Breast epithelium (tissue), 3 donors: ENCODE measurements around the gene LYSMD3.

ENCODE experiments used
- POLR2A ChIP-seq: fragments of 450-650 bp; IDR thresholded peaks from one replicate; pipeline ENCODE4 v1.6.1; 2016; ENCODE audit warnings: antibody characterized with exemption, mild to moderate bottlenecking, moderate library complexity
- POLR2AphosphoS5 ChIP-seq, 3 donors: sonication (generic); formaldehyde crosslinking; IDR thresholded peaks; one replicate each; pipeline ENCODE4 v1.6.1; 2017; ENCODE audit warnings: antibody characterized with exemption in 3 of 3
- TF ChIP-seq, protein P1 (sequence below), 3 donors: fragments of 450-650 bp; IDR thresholded peaks; one replicate each; pipeline ENCODE4 v1.5.1; 2016 to 2017; ENCODE audit warnings: antibody characterized with exemption in 3 of 3, mild to moderate bottlenecking in 3 of 3, moderate library complexity in 3 of 3

DNA sequence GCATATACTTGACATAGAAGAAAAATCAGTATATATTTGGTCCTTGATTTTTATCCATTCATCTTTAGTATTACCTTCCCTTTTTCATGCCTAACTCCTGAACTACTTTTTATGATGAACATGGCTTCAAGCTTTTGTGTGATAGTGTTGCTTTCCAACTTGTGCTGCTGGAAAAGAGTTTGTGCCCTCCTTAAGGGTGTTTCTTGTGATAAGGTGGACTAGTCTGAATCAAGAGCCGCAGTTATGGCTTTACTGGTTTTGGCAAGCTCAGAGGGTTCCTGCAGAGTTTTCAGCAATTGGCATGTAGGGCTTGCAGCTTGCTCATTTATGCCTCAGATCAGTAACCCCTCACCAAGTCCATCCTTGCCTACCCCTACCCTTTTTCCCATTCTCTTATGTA lies 34.2 kb downstream of the LYSMD3 start:
- TF ChIP-seq, protein P1, sequence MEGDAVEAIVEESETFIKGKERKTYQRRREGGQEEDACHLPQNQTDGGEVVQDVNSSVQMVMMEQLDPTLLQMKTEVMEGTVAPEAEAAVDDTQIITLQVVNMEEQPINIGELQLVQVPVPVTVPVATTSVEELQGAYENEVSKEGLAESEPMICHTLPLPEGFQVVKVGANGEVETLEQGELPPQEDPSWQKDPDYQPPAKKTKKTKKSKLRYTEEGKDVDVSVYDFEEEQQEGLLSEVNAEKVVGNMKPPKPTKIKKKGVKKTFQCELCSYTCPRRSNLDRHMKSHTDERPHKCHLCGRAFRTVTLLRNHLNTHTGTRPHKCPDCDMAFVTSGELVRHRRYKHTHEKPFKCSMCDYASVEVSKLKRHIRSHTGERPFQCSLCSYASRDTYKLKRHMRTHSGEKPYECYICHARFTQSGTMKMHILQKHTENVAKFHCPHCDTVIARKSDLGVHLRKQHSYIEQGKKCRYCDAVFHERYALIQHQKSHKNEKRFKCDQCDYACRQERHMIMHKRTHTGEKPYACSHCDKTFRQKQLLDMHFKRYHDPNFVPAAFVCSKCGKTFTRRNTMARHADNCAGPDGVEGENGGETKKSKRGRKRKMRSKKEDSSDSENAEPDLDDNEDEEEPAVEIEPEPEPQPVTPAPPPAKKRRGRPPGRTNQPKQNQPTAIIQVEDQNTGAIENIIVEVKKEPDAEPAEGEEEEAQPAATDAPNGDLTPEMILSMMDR (IDR thresholded peaks at IDR 0.05): no peak
- TF ChIP-seq POLR2AphosphoS5 (IDR thresholded peaks at IDR 0.05) (no peak), POLR2A (no peak)
